VCaP (cell line): ENCODE data around the gene SNX13.
"Not testable (repeated sequence)": the region's sequence is repeated elsewhere in the genome, so short reads cannot be mapped to it uniquely, and the experiment has no call there.

ENCODE experiments used
- H3K27ac ChIP-seq: fragments of 450-650 bp; 2 replicates; pipeline ENCODE4 v1.5.1; 2017
- TF ChIP-seq, protein P1 (sequence below): fragments of 450-650 bp; conservative IDR thresholded peaks from 2 replicates; pipeline ENCODE4 v1.5.1; 2017; ENCODE audit warnings: mild to moderate bottlenecking, moderate library complexity

SNX13 gene

DNA sequence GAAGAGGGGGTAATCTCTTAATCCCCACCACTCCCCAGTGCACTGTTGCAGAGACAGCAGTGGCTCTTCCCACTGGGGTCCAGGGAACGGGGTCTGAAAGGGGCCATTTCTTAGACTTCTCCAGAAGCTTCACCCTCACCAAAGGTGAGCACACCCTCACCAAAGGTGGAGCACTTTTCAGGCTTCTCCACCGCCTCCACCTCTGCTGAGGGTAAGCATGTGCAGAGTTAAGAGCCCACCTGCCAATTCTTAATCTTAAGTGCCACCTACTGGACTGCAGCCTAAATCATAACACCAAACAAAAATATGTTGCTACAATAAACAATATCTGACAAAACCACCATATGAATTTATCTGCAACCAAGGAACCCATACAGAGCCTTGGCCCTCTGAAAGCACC lies 27.0 kb downstream of the SNX13 start:
- TF ChIP-seq, protein P1, sequence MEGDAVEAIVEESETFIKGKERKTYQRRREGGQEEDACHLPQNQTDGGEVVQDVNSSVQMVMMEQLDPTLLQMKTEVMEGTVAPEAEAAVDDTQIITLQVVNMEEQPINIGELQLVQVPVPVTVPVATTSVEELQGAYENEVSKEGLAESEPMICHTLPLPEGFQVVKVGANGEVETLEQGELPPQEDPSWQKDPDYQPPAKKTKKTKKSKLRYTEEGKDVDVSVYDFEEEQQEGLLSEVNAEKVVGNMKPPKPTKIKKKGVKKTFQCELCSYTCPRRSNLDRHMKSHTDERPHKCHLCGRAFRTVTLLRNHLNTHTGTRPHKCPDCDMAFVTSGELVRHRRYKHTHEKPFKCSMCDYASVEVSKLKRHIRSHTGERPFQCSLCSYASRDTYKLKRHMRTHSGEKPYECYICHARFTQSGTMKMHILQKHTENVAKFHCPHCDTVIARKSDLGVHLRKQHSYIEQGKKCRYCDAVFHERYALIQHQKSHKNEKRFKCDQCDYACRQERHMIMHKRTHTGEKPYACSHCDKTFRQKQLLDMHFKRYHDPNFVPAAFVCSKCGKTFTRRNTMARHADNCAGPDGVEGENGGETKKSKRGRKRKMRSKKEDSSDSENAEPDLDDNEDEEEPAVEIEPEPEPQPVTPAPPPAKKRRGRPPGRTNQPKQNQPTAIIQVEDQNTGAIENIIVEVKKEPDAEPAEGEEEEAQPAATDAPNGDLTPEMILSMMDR, result no peak

DNA sequence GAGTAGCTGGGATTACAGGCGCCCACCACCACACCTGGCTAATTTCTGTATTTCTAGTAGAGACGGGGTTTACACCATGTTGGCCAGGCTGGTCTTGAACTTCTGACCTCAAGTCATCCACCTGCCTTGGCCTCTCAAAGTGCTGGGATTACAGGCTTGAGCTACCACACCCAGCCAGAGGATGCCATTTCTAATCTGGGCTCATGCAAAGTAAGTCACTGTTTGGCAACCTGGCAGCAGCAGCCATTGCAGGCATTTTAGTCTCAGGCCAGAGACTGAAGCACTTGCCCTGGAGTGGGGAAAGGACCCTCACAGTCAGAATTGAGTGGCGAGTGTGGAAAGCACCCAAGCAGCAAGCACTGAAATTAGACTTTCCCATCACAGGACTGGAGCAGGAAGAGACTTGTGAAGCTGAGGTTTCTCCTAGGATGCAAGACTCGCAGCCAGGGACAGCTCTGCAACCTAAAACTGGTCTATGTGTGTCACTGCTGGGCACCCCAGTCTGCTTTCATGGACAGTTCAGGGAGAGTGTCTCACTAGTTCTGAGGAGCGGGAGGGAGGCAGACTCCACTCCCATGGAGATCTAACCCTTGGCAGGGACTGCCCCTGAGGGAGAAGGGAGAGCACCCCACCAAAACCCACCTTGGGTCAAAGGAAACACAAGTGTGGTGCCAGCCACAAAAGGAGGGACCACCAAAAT lies 27.6 kb downstream of the SNX13 start:
- TF ChIP-seq, protein P1, result no peak
- no peak overlapping the region for H3K27ac ChIP-seq

More for the DNA sequence above, 27.0 kb downstream of the SNX13 start:
- H3K27ac ChIP-seq, result no peak overlapping the region

DNA sequence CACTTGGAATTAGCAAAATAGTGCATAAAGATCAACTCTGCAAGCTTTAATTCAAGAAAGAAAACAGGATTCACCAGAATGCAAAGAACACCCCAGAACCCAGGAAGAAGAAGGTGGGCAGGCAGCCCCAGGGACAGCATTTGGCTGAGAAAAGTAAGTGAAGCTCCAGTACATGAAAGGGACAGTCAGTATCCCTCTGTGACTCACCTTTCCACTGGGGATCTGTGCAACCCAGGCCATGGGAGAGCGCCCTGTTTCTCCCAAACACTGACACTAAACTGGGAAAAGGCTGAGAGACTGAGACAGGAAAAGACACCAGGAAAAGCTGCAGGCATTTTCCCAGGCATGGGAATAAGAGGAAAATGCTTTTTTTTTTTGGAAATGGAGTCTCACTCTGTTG lies 28.2 kb downstream of the SNX13 start:
- TF ChIP-seq, protein P1, result no peak

GRCh38 chr7:17910377-17910776 lies 29.9 kb downstream of the SNX13 start:
- no peak overlapping the region for H3K27ac ChIP-seq
- TF ChIP-seq, protein P1, result no peak

More for the DNA sequence above, 28.2 kb downstream of the SNX13 start:
- no peak overlapping the region for H3K27ac ChIP-seq

DNA sequence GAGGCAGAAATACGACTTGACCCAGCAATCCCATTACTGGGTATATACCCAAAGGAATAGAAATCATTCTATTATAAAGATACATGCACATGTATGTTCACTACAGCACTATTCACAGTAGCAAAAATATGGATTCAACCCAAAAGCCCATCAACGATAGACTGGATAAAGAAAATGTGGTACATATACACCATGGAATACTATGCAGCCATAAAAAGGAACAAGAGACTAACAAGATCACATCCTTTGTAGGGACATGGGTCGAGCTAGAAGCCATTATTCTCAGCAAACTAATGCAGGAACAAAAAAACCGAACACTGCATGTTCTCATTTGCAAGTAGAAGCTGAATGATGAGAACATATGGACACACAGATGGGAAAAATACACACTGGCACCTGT lies 31.0 kb downstream of the SNX13 start:
- not testable (repeated sequence) for H3K27ac ChIP-seq

GRCh38 chr7:17907014-17907413 lies 33.3 kb downstream of the SNX13 start:
- TF ChIP-seq, protein P1, result no peak
- H3K27ac ChIP-seq, result no peak overlapping the region

DNA sequence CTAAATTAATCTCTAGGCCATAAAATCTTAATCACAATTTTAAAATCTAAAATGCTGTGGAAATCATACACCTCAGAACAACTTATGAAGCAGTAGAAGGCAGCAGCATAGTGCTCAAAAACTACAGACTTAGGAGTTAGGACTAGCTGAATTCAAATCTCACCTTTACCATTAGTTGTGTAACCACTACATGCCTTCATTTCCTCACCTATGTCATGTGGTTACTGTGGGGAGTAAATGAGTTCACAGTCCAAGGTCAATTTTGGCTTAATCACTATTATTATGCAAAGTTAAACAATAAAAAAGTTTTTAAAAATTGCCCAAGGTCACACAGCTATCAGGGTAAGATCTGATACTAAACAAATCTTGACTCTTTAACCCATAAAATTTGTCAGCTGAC lies 37.0 kb downstream of the SNX13 start:
- H3K27ac ChIP-seq, result no peak overlapping the region
- TF ChIP-seq, protein P1, result no peak

DNA sequence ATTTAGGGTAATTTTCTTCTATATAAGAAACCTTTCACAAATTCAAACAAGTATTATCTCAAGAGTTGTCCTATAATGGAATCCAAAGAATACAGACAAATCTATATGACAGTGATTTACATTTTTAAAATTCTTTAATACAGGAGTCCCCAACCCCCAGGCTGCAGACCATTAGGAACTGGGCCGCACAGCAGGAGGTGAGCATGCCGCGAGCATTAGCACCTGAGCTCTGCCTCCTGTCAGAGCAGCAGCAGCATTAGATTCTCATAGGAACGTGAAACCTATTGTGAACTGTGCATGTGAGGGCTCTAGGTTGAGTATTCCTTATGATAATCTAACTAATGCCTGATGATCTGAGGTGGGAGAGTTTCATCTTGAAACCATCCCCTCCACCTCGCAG lies 37.7 kb downstream of the SNX13 start:
- TF ChIP-seq, protein P1, result no peak
- H3K27ac ChIP-seq, result no peak overlapping the region
